IMR-90 (cell line): ENCODE results near the gene NAV1.

Experiments
- BHLHE40 ChIP-seq: fragments of 150-350 bp; IDR thresholded peaks from 2 replicates; pipeline ENCODE4 v1.6.1; 2016; ENCODE audit warnings: mild to moderate bottlenecking, low read depth, low read length
- CEBPB ChIP-seq: IDR thresholded peaks from 2 replicates; pipeline ENCODE4 v1.6.1; 2012; ENCODE audit warnings: low read depth, low read length, improper control_type of control experiment
- CHD1 ChIP-seq: IDR thresholded peaks from 2 replicates; pipeline ENCODE4 v1.6.1; 2012; ENCODE audit warnings: low read depth, low read length, improper control_type of control experiment
- CTCF ChIP-seq: conservative IDR thresholded peaks from 2 replicates; pipeline ENCODE4 v1.5.1; 2012; ENCODE audit warnings: mild to moderate bottlenecking, low read depth, low read length, improper control_type of control experiment
- FOS ChIP-seq: fragments of 150-350 bp; IDR thresholded peaks from 2 replicates; pipeline ENCODE4 v1.6.1; 2016; ENCODE audit warnings: low read depth, low read length
- MAFK ChIP-seq: IDR thresholded peaks from 2 replicates; pipeline ENCODE4 v1.6.1; 2012; ENCODE audit warnings: low read depth, low read length, improper control_type of control experiment
- MAZ ChIP-seq: IDR thresholded peaks from 2 replicates; pipeline ENCODE4 v1.6.1; 2012; ENCODE audit warnings: low read depth, mild to moderate bottlenecking, low read length, improper control_type of control experiment, moderate library complexity, borderline replicate concordance
- MXI1 ChIP-seq: IDR thresholded peaks from 2 replicates; pipeline ENCODE4 v1.6.1; 2012; ENCODE audit warnings: low read depth, mild to moderate bottlenecking, low read length, moderate library complexity, borderline replicate concordance
- POLR2A ChIP-seq: IDR thresholded peaks from 2 replicates; pipeline ENCODE4 v1.6.1; 2012; ENCODE audit warnings: mild to moderate bottlenecking, low read depth, low read length
- RCOR1 ChIP-seq: IDR thresholded peaks from 2 replicates; pipeline ENCODE4 v1.6.1; 2012; ENCODE audit warnings: mild to moderate bottlenecking, low read length, improper control_type of control experiment; ENCODE audit not compliant: insufficient replicate concordance
- RFX5 ChIP-seq: IDR thresholded peaks from 2 replicates; pipeline ENCODE4 v1.8.0; 2012; ENCODE audit warnings: low read depth, mild to moderate bottlenecking, low read length, moderate library complexity
- SMC3 ChIP-seq: fragments of 150-350 bp; IDR thresholded peaks from 2 replicates; pipeline ENCODE4 v1.6.1; 2016; ENCODE audit warnings: low read depth, mild to moderate bottlenecking, antibody characterized with exemption, low read length, moderate library complexity

GRCh38 chr1:201576914-201577313 is 38.0 kb downstream of the NAV1 start:
- TF ChIP-seq BHLHE40 = no peak
- TF ChIP-seq CTCF = no peak
- TF ChIP-seq POLR2A = no peak
- no peak for TF ChIP-seq SMC3
- no peak for TF ChIP-seq RFX5
- no peak for TF ChIP-seq CHD1
- no peak for TF ChIP-seq RCOR1
- no peak for TF ChIP-seq CEBPB
- TF ChIP-seq MAFK = no peak
- TF ChIP-seq FOS = no peak
- TF ChIP-seq MAZ = no peak
- TF ChIP-seq MXI1 = no peak
